DOHH2 (cell line): Measurements from ENCODE around the gene GATAD1.
"Not testable (repeated sequence)": the region's sequence is repeated elsewhere in the genome, so short reads cannot be mapped to it uniquely, and the experiment has no call there.

Experiments
- CTCF ChIP-seq: fragments of 200-600 bp; sonication (generic); IDR thresholded peaks from one replicate; pipeline ENCODE4 v1.5.1; 2014; ENCODE audit warnings: antibody characterized with exemption, mild to moderate bottlenecking, low read depth, low read length; ENCODE audit not compliant: poor library complexity, severe bottlenecking
- EZH2phosphoT487 ChIP-seq: fragments of 200-600 bp; sonication (generic); IDR thresholded peaks from 2 replicates; pipeline ENCODE4 v1.6.1; 2017; ENCODE audit warnings: borderline replicate concordance, mild to moderate bottlenecking, antibody characterized with exemption, low read length, moderate library complexity, mixed read lengths

- TF ChIP-seq CTCF, EZH2phosphoT487: not testable (repeated sequence)
These were observed 21.3 kb downstream of the GATAD1 start for GRCh38 chr7:92468589-92468988.
